Activated B cell treated with CpG ODN at 0.5 μM for 24 hours (primary cell): Measurements from ENCODE around the gene CORIN. TPM values are rescaled to one million over a fixed set of nuclear protein-coding genes. Genes with fewer than 3 reads are reported as not detected.

ENCODE experiments used
- ATAC-seq: fragments of 200-7000 bp; cut with Tn5 transposase; one replicate; pipeline ENCODE4 v1.10.0; 2021; ENCODE audit warnings: low read depth, mild to moderate bottlenecking, moderate library complexity
- CTCF ChIA-PET: fragments of 350-600 bp; sonication (Branson Sonifier 250); formaldehyde crosslinking; loops from one replicate; lab custom pipeline; 2021; ENCODE audit warnings: antibody characterized with exemption; lab: Charles Lee
- POLR2A ChIA-PET: fragments of 350-600 bp; sonication (Branson Sonifier 250); formaldehyde crosslinking; loops from one replicate; lab custom pipeline; 2021; ENCODE audit warnings: antibody characterized with exemption; lab: Charles Lee
- DNase-seq: peaks from one replicate; pipeline ENCODE4 v3.0.0; 2022
- H3K27ac Mint-ChIP-seq: one replicate; pipeline ENCODE4 v1.8.0; 2020; ENCODE audit warnings: mixed read lengths
- H3K27me3 Mint-ChIP-seq: one replicate; pipeline ENCODE4 v1.8.0; 2021; ENCODE audit warnings: mixed read lengths
- H3K36me3 Mint-ChIP-seq: one replicate; pipeline ENCODE4 v1.8.0; 2021; ENCODE audit warnings: low read depth, mixed read lengths
- H3K4me1 Mint-ChIP-seq: one replicate; pipeline ENCODE4 v1.8.0; 2021; ENCODE audit warnings: mixed read lengths
- H3K4me3 Mint-ChIP-seq: one replicate; pipeline ENCODE4 v1.8.0; 2020; ENCODE audit warnings: mild to moderate bottlenecking, mixed read lengths
- H3K9me3 Mint-ChIP-seq: one replicate; pipeline ENCODE4 v1.8.0; 2020; ENCODE audit warnings: mixed read lengths
- intact Hi-C: fragments of 100-400 bp; cut with micrococcal nuclease; formaldehyde crosslinking; loops from one replicate; pipeline ENCODE4 v1.15.1; 2024
- total RNA-seq: library from RNA; stranded (reverse); gene quantifications from 2 replicates; pipeline ENCODE4 v1.2.3, GENCODE V29; 2022
- TF ChIP-seq, protein P1 (sequence below): fragments of 200-600 bp; IDR thresholded peaks from one replicate; pipeline ENCODE4 v1.8.0; 2022; ENCODE audit warnings: antibody characterized with exemption, mild to moderate bottlenecking

CORIN gene
- total RNA-seq, 1 donor from 2014 or later = not detected

DNA sequence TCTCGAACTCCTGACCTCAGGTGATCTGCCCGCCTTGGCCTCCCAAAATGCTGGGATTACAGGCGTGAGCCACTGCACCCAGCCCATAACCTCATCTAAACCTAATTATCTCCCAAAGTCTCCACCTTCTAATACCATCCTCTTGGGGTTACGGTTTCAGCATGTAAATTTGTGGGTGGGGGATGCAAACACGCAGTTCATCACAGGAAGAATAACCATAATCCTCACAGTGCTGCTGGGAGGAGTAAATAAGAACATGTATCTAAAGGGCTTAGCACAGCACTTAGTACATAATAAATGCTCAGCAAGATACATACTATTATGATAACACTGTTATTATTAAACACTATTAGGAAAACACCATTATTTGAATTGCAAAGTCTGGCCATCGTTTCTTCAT lies 116.4 kb downstream of the CORIN start:
- ATAC-seq = no peak
- TF ChIP-seq, protein P1, sequence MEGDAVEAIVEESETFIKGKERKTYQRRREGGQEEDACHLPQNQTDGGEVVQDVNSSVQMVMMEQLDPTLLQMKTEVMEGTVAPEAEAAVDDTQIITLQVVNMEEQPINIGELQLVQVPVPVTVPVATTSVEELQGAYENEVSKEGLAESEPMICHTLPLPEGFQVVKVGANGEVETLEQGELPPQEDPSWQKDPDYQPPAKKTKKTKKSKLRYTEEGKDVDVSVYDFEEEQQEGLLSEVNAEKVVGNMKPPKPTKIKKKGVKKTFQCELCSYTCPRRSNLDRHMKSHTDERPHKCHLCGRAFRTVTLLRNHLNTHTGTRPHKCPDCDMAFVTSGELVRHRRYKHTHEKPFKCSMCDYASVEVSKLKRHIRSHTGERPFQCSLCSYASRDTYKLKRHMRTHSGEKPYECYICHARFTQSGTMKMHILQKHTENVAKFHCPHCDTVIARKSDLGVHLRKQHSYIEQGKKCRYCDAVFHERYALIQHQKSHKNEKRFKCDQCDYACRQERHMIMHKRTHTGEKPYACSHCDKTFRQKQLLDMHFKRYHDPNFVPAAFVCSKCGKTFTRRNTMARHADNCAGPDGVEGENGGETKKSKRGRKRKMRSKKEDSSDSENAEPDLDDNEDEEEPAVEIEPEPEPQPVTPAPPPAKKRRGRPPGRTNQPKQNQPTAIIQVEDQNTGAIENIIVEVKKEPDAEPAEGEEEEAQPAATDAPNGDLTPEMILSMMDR = no peak
- H3K4me1 Mint-ChIP-seq = no peaks in the 10 kb centered on the region
- intact Hi-C loops = no loop called here
- no peaks in the 10 kb centered on the region for H3K36me3 Mint-ChIP-seq
- CTCF ChIA-PET = no interaction called here
- POLR2A ChIA-PET = no interaction called here
- no peak for DNase-seq
- H3K27me3 Mint-ChIP-seq = peaks cover 35% of the 10 kb centered on the region
- no peak overlapping the region for H3K27ac Mint-ChIP-seq
- H3K9me3 Mint-ChIP-seq = no peaks in the 10 kb centered on the region
- H3K4me3 Mint-ChIP-seq = no peak overlapping the region

DNA sequence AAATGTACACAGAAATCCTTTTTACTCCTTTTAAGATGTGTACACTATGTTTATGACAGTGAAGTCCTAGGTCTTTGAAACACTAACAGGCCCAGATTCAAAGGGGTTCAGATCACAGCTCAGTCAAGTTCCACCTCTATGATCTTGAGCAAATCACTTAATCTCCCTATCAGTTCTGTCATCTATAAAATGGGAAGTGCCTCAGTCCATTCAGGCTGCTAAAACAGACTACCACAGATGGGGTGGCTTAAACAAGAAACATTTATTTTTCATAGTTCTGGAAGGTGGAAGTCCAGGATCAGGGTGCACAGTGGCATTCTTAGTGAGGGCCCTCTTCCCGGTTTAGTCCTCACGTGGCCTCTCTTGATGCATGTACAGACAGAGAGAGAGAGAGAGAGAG lies 117.1 kb downstream of the CORIN start:
- DNase-seq (no peak), ATAC-seq (no peak)
- Mint-ChIP-seq H3K36me3 (no peaks in the 10 kb centered on the region), H3K9me3 (no peaks in the 10 kb centered on the region), H3K4me1 (no peaks in the 10 kb centered on the region), H3K4me3 (no peak overlapping the region), H3K27ac (no peak overlapping the region), H3K27me3 (peaks cover 34% of the 10 kb centered on the region)
- TF ChIP-seq, protein P1 = no peak
- ChIA-PET CTCF (no interaction called here), POLR2A (no interaction called here)
- intact Hi-C loops = no loop called here

- ATAC-seq (no peak), DNase-seq (no peak)
- ChIA-PET POLR2A (no interaction called here), CTCF (no interaction called here)
- Mint-ChIP-seq H3K9me3 (no peaks in the 10 kb centered on the region), H3K27me3 (peaks cover 26% of the 10 kb centered on the region), H3K4me1 (no peaks in the 10 kb centered on the region), H3K27ac (no peak overlapping the region), H3K4me3 (no peak overlapping the region), H3K36me3 (no peaks in the 10 kb centered on the region)
- intact Hi-C loops = no loop called here
- TF ChIP-seq, protein P1 = no peak
Measured at GRCh38 chr4:47719576-47719975, 118.3 kb downstream of the CORIN start.

DNA sequence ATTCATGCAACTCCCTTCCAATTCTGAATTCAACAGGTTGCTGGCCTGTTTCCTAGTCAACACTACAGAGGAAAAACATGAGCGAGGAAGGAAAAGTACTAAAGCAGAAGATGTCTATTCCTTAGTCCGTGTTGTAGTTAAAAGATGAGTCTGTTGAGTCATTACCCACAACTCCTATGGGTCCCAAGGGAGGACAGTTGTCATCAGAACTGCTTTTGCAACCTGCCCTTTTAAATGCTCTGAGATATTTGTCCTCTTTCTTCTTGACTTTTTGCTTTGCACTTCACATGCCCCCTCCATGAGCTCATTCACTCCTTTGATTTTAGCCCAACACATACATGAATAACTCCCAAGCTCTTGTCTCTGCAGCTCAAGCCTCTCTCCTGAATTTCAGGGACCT lies 119.2 kb downstream of the CORIN start:
- Mint-ChIP-seq H3K27ac (no peak overlapping the region), H3K9me3 (no peaks in the 10 kb centered on the region), H3K4me3 (no peak overlapping the region), H3K27me3 (peaks cover 23% of the 10 kb centered on the region), H3K4me1 (no peaks in the 10 kb centered on the region), H3K36me3 (no peaks in the 10 kb centered on the region)
- intact Hi-C loops = no loop called here
- CTCF ChIA-PET = no interaction called here
- POLR2A ChIA-PET = no interaction called here
- TF ChIP-seq, protein P1 = no peak
- ATAC-seq (no peak), DNase-seq (no peak)

- Mint-ChIP-seq H3K36me3 (no peaks in the 10 kb centered on the region), H3K27me3 (peaks cover 18% of the 10 kb centered on the region), H3K9me3 (no peaks in the 10 kb centered on the region), H3K27ac (no peak overlapping the region), H3K4me1 (no peaks in the 10 kb centered on the region), H3K4me3 (no peak overlapping the region)
- ChIA-PET CTCF (no interaction called here), POLR2A (no interaction called here)
- TF ChIP-seq, protein P1 = no peak
- DNase-seq = no peak
- no peak for ATAC-seq
- intact Hi-C loops = no loop called here
Measured at GRCh38 chr4:47717188-47717587, 120.7 kb downstream of the CORIN start.
